ENCODE results near the gene WFDC2.
"Not testable (repeated sequence)": the region's sequence is repeated elsewhere in the genome, so short reads cannot be mapped to it uniquely, and the experiment has no call there.

WFDC2 gene

DNA sequence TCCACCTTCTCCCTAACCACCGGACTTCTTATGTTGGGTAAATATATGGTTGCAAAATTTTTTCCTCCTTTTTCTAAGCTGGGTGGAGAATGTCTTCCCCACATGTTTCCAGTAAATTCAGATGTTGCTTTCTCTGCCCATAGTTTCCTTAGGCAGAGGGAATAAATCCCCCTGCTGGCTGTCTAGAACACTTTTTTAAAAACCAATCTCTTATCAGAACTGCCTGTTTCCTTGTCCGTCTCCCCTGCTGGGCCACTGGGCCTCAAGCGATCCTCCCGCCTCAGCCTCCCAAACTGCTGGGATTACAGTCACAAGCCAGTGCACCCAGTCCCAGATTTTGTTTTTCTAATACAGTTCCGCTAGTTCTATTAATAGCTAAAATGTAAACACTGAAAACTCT, 9.9 kb upstream of the WFDC2 start:
- Histone ChIP-seq H3K4me3 (ENCODE audit: low read length) (no peak overlapping the region), H3K4me1 (ENCODE audit: control insufficient read depth, insufficient read depth, low read length) (no peaks in the 10 kb centered on the region), H3K9ac (ENCODE audit: low read length) (no peak overlapping the region), H3K36me3 (ENCODE audit: control insufficient read depth, insufficient read depth, low read length) (no peaks in the 10 kb centered on the region), H3K9me3 (ENCODE audit: control insufficient read depth, low read length) (no peaks in the 10 kb centered on the region), H3K27me3 (ENCODE audit: control insufficient read depth, insufficient read depth, low read length) (no peaks in the 10 kb centered on the region)

GRCh38 chr20:45461225-45461624, 8.3 kb upstream of the WFDC2 start:
- H3K9me3 ChIP-seq (ENCODE audit: control insufficient read depth, low read length): no peaks in the 10 kb centered on the region
- H3K9ac ChIP-seq (ENCODE audit: low read length): no peak overlapping the region
- H3K4me1 ChIP-seq (ENCODE audit: control insufficient read depth, insufficient read depth, low read length): peaks cover 7% of the 10 kb centered on the region
- H3K36me3 ChIP-seq (ENCODE audit: control insufficient read depth, insufficient read depth, low read length): no peaks in the 10 kb centered on the region
- H3K4me3 ChIP-seq (ENCODE audit: low read length): no peak overlapping the region
- no peaks in the 10 kb centered on the region for H3K27me3 ChIP-seq (ENCODE audit: control insufficient read depth, insufficient read depth, low read length)

DNA sequence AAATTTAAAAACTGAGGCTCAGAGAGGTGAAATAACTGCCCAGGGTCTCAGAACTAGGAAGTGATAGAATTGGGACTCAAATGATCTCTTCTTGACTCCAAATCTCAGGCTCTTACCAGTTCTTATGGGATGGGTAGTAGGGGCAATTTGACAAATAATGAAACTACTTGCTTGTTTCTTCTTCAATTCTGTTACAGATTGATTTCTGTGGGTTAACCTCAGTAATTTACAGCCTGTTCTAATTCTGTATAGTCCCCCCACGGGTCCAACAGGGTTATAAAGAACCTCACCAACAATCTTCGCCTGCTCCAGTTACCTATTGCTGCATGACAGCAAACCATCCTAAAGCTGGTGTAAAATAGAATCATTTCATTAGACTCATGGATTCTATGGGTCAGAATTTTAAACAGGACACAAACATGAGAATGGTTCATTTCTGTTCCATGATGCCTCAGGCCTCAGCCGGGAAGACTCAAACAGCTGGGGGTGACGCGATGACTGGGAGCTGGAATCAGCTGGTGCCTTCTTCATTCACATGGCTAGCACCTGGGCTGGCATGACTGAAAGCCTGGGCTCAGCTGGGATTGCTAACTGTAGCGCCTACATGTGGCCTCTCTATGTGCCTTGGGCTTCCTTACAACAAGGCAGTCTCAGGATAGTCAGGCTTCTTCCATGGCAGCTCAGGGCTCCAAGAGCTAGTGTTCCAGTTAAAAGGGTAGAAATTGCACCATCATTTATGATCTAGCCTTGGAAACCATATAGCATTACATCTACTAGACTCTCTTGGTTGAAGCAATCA, 6.6 kb upstream of the WFDC2 start:
- no peaks in the 10 kb centered on the region for H3K27me3 ChIP-seq (ENCODE audit: control insufficient read depth, insufficient read depth, low read length)
- H3K4me1 ChIP-seq (ENCODE audit: control insufficient read depth, insufficient read depth, low read length): peaks cover 7% of the 10 kb centered on the region
- no peaks in the 10 kb centered on the region for H3K9me3 ChIP-seq (ENCODE audit: control insufficient read depth, low read length)
- H3K4me3 ChIP-seq (ENCODE audit: low read length): no peak overlapping the region
- H3K36me3 ChIP-seq (ENCODE audit: control insufficient read depth, insufficient read depth, low read length): no peaks in the 10 kb centered on the region
- H3K9ac ChIP-seq (ENCODE audit: low read length): no peak overlapping the region

DNA sequence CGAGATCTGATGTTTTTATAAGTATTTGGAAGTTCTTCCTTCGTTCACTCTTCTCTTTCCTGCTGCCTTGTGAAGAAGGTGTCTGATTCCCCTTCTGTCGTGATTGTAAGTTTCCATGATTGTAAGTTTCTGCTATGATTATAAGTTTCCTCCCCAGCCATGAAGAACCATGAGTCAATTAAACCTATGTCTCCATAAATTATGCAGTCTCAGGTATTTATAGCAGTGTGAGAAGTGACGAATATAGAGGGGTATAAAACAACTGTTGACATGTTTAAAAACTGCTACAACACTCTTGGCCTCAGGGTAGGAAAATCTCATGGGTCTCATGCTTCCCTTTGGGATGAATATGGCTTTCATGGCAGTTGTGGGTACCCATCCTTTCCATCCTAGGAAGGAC, 5.8 kb upstream of the WFDC2 start:
- H3K9ac ChIP-seq (ENCODE audit: low read length): no peak overlapping the region
- H3K36me3 ChIP-seq (ENCODE audit: control insufficient read depth, insufficient read depth, low read length): no peaks in the 10 kb centered on the region
- peaks cover 12% of the 10 kb centered on the region for H3K4me1 ChIP-seq (ENCODE audit: control insufficient read depth, insufficient read depth, low read length)
- peaks cover under 1% of the 10 kb centered on the region for H3K27me3 ChIP-seq (ENCODE audit: control insufficient read depth, insufficient read depth, low read length)
- H3K4me3 ChIP-seq (ENCODE audit: low read length): no peak overlapping the region
- no peaks in the 10 kb centered on the region for H3K9me3 ChIP-seq (ENCODE audit: control insufficient read depth, low read length)

DNA sequence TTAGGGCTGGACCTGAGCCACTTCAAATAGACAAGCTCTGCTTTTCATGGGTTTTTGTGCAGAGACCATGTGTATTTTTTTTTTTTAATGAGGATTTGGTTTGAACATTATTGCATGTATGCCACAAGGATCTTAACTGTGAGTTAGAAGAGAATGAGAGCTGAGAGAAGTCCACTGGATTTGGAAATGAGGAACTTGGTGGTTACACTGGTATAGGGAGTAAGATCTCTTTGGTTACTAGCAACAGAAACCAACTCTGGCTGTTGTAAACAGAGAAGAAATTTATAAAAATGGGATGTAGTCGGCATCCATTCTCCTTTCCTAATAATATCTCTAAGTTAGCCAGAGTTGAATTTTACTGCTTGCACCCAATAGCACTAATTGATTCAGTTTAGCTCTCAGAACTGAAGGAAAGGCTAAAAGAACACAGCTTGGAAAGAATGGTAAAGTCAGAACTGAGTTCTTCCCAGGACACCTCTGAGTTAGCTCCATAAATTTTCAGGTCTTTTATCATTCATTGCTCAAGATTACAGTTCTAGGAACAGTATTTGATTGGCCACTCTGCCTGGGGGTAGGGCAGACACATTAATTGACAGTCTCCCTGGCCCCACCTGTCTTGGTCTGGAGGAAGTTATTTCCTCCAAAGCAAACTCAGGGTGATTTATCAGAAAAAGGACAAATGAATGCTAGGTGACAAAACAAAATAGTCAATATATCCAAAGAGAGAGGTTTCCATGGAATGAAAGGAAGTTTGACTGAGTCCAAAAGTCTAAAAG, 3.9 kb upstream of the WFDC2 start:
- Histone ChIP-seq H3K4me1 (ENCODE audit: control insufficient read depth, insufficient read depth, low read length) (peaks cover 28% of the 10 kb centered on the region), H3K9ac (ENCODE audit: low read length) (no peak overlapping the region), H3K36me3 (ENCODE audit: control insufficient read depth, insufficient read depth, low read length) (no peaks in the 10 kb centered on the region), H3K4me3 (ENCODE audit: low read length) (no peak overlapping the region), H3K9me3 (ENCODE audit: control insufficient read depth, low read length) (no peaks in the 10 kb centered on the region), H3K27me3 (ENCODE audit: control insufficient read depth, insufficient read depth, low read length) (peaks cover 18% of the 10 kb centered on the region)

DNA sequence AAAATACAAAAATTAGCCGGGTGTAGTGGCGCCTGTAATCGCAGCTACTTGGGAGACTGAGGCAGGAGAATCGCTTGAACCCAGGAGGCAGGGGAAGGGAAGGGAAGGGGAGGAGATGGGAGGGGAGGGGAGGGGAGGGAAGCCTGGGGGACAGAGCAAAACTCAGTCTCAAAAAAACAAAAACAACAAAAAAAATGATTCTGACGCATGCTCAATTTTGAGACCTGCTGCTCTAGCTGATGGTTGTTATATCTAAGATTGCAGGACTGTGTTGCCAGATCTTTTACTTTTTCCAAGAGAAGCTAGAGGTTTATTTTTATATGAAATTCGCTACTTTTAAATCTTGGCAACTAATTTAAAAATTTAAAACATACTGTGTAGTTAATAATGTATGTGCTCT, 2.4 kb upstream of the WFDC2 start:
- H3K4me3 ChIP-seq (ENCODE audit: low read length): no peak overlapping the region
- H3K27me3 ChIP-seq (ENCODE audit: control insufficient read depth, insufficient read depth, low read length): peaks cover 27% of the 10 kb centered on the region

GRCh38 chr20:45467861-45468260, 1.7 kb upstream of the WFDC2 start:
- no peak overlapping the region for H3K4me3 ChIP-seq (ENCODE audit: low read length)
- H3K4me1 ChIP-seq (ENCODE audit: control insufficient read depth, insufficient read depth, low read length): peaks cover 29% of the 10 kb centered on the region
- no peak overlapping the region for H3K9ac ChIP-seq (ENCODE audit: low read length)
- peaks cover 27% of the 10 kb centered on the region for H3K27me3 ChIP-seq (ENCODE audit: control insufficient read depth, insufficient read depth, low read length)
- H3K36me3 ChIP-seq (ENCODE audit: control insufficient read depth, insufficient read depth, low read length): no peaks in the 10 kb centered on the region
- H3K9me3 ChIP-seq (ENCODE audit: control insufficient read depth, low read length): no peaks in the 10 kb centered on the region

More for the DNA sequence above, 2.4 kb upstream of the WFDC2 start:
- Histone ChIP-seq H3K36me3 (ENCODE audit: control insufficient read depth, insufficient read depth, low read length) (no peaks in the 10 kb centered on the region), H3K9me3 (ENCODE audit: control insufficient read depth, low read length) (no peaks in the 10 kb centered on the region), H3K9ac (ENCODE audit: low read length) (no peak overlapping the region), H3K4me1 (ENCODE audit: control insufficient read depth, insufficient read depth, low read length) (peaks cover 29% of the 10 kb centered on the region)

GRCh38 chr20:45470262-45470931, 844 bp downstream of the WFDC2 start:
- Histone ChIP-seq H3K4me3 (ENCODE audit: low read length) (peak overlapping the region; percentile 58), H3K27me3 (ENCODE audit: control insufficient read depth, insufficient read depth, low read length) (peaks cover 27% of the 10 kb centered on the region), H3K36me3 (ENCODE audit: control insufficient read depth, insufficient read depth, low read length) (no peaks in the 10 kb centered on the region), H3K9ac (ENCODE audit: low read length) (peak overlapping the region; percentile 70), H3K4me1 (ENCODE audit: control insufficient read depth, insufficient read depth, low read length) (peaks cover 29% of the 10 kb centered on the region), H3K9me3 (ENCODE audit: control insufficient read depth, low read length) (no peaks in the 10 kb centered on the region)

DNA sequence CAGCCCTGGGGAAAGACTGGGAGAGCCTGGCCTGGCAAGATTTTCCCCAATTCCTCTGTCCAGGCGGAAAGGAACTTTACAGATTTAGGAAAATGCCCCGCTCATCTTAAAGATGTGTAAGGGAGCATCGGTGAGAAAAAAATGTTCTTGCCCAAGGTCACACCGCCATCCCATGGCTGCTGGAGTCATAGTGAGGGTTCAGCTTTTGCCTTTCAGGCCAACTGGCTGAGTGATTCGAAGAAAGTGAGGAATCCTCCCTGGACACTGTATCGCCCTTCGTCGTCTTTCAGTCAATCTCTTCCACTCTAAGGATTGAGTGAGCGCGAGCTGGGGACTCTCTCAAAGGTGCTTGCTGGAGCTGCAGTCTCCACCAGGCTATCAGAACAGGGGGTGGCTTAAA, 1.4 kb downstream of the WFDC2 start:
- H3K9me3 ChIP-seq (ENCODE audit: control insufficient read depth, low read length): no peaks in the 10 kb centered on the region
- H3K27me3 ChIP-seq (ENCODE audit: control insufficient read depth, insufficient read depth, low read length): peaks cover 27% of the 10 kb centered on the region
- peak overlapping the region; percentile 70 for H3K9ac ChIP-seq (ENCODE audit: low read length)
- H3K36me3 ChIP-seq (ENCODE audit: control insufficient read depth, insufficient read depth, low read length): no peaks in the 10 kb centered on the region
- H3K4me3 ChIP-seq (ENCODE audit: low read length): no peak overlapping the region
- peaks cover 25% of the 10 kb centered on the region for H3K4me1 ChIP-seq (ENCODE audit: control insufficient read depth, insufficient read depth, low read length)

- H3K4me1 ChIP-seq (ENCODE audit: control insufficient read depth, insufficient read depth, low read length): peaks cover 22% of the 10 kb centered on the region
- not testable (repeated sequence) for H3K9me3 ChIP-seq (ENCODE audit: control insufficient read depth, low read length); H3K36me3 ChIP-seq (ENCODE audit: control insufficient read depth, insufficient read depth, low read length); H3K4me3 ChIP-seq (ENCODE audit: low read length); H3K9ac ChIP-seq (ENCODE audit: low read length)
- peaks cover 27% of the 10 kb centered on the region for H3K27me3 ChIP-seq (ENCODE audit: control insufficient read depth, insufficient read depth, low read length)
These were observed 2.7 kb downstream of the WFDC2 start for GRCh38 chr20:45472286-45472685.

DNA sequence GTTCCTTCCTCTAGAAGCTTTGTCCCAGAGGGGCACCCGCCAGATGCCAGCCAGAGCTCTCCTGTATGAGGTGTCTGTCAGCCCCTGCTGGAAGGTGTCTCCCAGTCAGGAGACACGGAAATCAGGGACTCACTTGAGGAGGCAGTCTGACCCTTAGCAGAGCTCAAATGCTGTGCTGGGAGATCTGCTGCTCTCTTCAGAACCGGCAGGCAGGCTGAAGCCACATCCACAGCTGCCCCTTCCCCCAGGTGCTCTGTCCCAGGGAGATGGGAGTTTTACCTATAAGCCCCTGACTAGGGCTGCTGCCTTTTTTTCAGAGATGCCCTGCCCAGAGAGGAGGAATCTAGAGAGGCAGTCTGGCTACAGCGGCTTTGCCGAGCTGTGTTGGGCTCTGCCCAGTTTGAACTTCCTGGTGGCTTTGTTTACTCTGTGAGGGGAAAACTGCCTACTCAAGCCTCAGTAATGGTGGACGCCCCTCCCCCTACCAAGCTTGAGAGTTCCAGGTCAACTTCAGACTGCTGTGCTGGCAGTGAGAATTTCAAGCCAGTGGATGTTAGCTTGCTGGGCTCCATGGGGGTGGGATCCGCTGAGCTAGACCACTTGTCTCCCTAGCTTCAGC, 8.1 kb downstream of the WFDC2 start:
- not testable (repeated sequence) for H3K9ac ChIP-seq (ENCODE audit: low read length); H3K9me3 ChIP-seq (ENCODE audit: control insufficient read depth, low read length); H3K27me3 ChIP-seq (ENCODE audit: control insufficient read depth, insufficient read depth, low read length); H3K4me3 ChIP-seq (ENCODE audit: low read length); H3K4me1 ChIP-seq (ENCODE audit: control insufficient read depth, insufficient read depth, low read length); H3K36me3 ChIP-seq (ENCODE audit: control insufficient read depth, insufficient read depth, low read length)

DNA sequence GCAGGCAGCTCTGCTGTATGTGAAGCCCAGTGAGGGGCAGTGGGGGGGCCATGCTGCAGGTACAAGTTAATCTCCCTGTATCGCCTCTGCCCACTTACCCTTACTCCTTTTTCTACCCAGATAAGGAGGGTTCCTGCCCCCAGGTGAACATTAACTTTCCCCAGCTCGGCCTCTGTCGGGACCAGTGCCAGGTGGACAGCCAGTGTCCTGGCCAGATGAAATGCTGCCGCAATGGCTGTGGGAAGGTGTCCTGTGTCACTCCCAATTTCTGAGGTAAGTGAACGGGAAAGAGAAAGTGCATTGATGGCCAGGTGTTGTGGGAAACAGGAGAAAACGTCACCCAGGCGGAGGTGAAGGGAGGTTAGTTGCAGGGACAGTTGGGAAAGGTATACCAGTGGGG, 10.3 kb downstream of the WFDC2 start:
- Histone ChIP-seq H3K4me3 (ENCODE audit: low read length) (no peak overlapping the region), H3K9me3 (ENCODE audit: control insufficient read depth, low read length) (no peaks in the 10 kb centered on the region), H3K27me3 (ENCODE audit: control insufficient read depth, insufficient read depth, low read length) (peaks cover 3% of the 10 kb centered on the region), H3K4me1 (ENCODE audit: control insufficient read depth, insufficient read depth, low read length) (no peaks in the 10 kb centered on the region), H3K9ac (ENCODE audit: low read length) (no peak overlapping the region), H3K36me3 (ENCODE audit: control insufficient read depth, insufficient read depth, low read length) (no peaks in the 10 kb centered on the region)
